Activated CD4-positive, alpha-beta T cell treated with anti-CD3 and anti-CD28 coated beads, Interleukin-2, Interleukin-6, amounts not matched to agents 100 ng/mL and 50 ng/mL, durations not matched to agents 16 hours and 8 hours (primary cell): ENCODE measurements around the gene ZDHHC22.
A peak's percentile ranks its signal among the peaks of the same experiment; 100 is the strongest.
"Not testable (repeated sequence)": the region's sequence is repeated elsewhere in the genome, so short reads cannot be mapped to it uniquely, and the experiment has no call there.

ENCODE experiments used
- DNase-seq: peaks from one replicate; pipeline ENCODE4 v3.0.0-alpha.2; 2020

ZDHHC22 gene, protein sequence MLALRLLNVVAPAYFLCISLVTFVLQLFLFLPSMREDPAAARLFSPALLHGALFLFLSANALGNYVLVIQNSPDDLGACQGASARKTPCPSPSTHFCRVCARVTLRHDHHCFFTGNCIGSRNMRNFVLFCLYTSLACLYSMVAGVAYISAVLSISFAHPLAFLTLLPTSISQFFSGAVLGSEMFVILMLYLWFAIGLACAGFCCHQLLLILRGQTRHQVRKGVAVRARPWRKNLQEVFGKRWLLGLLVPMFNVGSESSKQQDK

DNA sequence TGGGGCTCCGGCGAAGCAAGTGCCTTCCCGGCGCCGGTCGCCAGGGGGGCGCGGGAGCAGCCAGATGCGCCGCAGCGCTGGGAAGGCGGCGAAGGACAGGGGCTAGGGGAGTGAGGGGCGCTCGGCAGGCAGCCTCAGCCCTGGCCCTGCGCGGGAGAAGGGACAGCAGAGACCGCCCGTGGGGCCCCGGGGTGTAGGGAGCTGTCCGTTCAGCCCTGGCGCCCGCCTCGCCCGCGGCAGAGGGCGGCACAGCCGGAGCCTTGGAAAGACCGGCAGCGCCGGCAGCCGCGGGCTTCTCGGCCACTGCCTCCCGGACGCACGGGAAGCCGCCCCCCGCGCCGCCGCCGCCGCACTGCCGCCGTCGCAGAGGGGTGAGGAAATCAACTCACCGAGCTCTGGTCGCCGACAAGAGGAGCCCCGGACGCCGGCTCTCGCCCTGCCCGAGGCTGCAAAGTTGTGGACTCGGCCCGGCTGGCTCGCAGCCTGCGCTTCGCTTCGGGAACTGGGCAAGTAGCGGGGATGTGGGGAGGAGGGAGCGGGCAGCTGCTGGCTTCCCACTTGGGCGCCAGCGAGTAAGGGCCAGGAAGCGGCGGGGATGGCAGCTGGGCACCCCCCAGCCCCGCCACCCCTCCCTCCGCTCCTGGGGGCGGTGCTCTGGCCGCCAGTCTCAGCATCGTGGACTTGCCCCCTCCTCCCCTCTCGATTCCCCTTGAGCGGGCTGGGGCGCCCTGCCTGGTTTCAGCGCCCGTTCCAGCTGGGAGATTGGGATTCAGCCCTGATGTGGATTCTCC lies at the start of gene ZDHHC22:
TSS of gene ZDHHC22 (minus strand) at position 578 of the 791 bp plus-strand sequence. CDS start 2,053 bp downstream, outside the sequence.
- peak; percentile 32 for DNase-seq

DNA sequence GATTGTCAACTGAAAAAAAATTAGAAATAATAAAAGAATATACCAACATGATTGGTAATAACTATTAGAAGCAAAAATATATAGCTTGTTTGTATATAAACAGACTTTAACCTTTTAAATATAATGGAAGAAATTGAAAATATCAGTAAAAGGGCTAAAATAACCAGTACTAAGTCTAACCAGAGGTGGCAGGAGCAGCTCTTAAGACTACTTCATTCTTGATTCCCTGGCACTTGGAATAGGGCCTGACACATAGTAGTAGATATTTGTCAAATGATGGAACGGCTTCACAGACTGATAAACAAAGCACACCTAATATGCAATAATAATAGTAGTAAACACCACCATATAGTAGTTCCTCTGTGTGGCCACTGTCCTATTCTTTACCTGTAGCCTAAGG lies 49.4 kb upstream of the ZDHHC22 start:
- no peak for DNase-seq

GRCh38 chr14:77189479-77189878 lies 47.9 kb upstream of the ZDHHC22 start:
- no peak for DNase-seq

DNA sequence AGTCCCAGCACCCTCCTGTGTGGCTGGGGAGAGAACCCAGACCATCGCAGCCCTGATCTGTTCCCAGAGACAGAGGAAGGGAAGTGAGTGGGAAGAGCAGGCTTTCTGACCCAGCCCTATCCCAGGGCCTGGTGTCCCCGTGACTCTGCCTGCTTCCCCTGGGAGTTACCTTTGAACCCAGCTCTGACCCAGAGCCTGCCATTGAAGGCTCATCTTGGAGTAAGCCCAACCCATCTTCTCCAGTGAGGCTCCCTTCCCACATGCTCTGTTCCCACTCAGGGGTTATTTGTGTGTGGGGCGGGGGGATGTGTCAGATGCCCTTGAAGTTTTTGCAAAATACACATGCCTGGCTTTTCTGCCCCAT lies 46.0 kb upstream of the ZDHHC22 start:
- DNase-seq: no peak

- peak; percentile 16 for DNase-seq
Measured at GRCh38 chr14:77186911-77187648, 45.5 kb upstream of the ZDHHC22 start.

GRCh38 chr14:77185093-77185465 lies 43.5 kb upstream of the ZDHHC22 start:
- no peak for DNase-seq

DNA sequence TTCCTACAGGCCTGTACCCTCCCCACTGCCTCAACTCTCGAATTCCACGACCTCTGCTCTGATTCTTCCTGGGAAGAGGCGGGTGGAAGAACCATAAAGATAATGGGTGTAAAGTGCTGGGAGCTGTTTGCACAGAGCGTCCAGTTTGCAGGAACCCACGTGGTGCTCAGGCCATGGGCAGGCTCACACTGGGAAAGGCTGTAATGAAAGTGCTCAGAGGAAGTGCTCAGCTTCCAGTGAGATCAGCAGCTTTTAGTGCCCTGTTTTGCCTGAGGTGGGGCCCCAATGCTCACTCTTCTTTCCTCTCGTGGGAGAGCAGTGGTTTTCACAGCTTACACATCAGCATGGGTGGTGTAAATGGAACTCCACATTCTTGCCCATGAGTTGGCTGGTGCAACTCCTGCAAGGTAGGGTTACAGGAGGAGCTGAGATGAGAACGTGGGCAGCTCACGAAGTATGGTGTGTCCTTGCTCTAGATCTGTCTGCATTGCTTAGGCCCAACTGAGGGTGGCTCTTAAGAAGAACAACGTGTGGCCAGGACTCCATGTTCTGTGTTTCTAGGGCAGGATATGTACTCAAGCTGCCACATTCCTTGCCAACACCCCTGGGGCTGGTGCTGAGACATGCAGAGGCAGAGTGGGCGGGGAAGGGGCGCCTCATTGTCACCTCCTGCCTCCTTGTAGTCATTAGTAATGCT lies 43.0 kb upstream of the ZDHHC22 start:
- DNase-seq: peak; percentile 30

GRCh38 chr14:77183896-77184295 lies 42.3 kb upstream of the ZDHHC22 start:
- DNase-seq: no peak

DNA sequence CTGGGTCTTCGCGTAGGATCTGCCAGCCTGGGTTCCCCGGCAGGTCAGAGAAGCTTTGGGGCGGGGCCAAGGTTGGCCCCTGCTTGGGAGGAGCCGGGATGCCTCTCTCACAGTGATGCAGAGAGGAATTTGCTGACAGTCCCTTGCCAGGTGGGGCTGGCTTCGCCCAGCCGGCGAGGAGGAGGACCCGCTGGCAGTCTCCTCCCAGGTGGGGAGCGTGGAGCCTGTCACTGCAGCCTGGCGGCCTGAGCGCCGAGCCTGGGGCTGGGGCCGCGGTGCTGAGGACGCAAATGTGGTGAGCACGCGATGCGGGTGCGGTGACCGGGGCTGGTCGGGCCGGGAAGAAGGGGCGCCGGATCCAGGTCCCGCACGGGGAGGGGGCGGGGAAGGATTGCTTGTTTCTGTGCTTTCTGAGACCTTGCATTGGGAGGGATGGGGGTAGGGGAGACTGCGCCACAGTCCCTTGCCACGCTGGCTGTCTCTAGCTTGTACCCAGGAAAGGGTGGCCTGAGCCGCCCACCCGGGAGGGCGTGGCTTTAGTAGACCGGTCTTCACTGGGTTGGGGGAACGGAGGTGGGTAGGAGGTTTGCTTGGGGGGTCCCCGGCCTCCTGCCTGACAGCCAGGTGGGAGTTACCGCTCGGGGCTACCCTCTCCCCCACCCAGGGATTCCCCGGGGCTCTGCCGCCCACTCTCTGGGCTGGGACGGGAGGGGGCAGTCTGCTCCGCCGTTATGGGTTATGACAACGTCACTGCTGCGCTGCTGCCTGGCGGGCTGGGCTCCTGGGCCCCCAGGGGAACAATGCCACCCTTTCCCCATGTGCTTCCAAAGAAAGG lies 40.2 kb upstream of the ZDHHC22 start, which contains the start of gene TMEM63C:
TSS of gene TMEM63C (plus strand) at position 196 of the 835 bp plus-strand sequence. CDS start 37,016 bp downstream, outside the sequence.
- DNase-seq: peak; percentile 82

GRCh38 chr14:77180726-77181602 lies 39.4 kb upstream of the ZDHHC22 start:
- no peak for DNase-seq

DNA sequence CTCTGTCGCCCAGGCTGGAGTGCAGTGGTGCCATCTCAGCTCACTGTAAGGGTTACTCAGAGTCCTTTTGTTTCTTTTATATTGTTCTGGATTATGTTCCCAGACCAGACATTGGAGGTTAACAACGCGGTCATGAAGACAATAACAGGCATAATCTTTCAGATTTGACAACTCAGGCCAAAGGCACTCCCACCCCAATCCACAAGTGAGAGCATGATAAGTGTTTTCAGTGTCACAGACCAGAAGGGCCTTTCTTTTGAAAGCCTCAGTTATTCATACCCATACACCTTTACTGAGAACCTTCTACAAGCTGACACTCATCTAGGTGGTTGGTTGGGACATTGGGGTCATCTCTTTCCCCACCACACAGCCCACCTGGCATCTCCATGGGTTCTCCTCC lies 37.1 kb upstream of the ZDHHC22 start:
- DNase-seq: no peak

DNA sequence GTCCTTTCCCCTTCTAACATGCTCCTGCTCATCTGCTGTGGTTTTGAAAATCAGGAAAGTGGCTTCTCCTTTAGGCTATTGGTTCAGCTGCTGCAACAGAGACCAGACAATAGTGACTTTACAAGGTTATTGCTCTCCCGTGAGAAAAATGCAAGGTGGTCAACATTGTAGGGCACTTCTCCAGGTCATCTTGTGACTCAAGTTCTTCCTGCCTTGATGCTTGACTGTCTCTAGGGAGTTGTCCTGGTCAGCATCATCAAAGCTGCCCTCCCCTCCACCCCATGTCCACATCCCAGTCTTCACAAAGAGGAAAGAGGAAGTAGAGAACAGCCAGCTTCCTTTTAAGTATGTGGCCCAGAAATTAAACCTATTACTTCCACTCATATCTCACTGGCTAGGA lies 36.1 kb upstream of the ZDHHC22 start:
- DNase-seq: no peak

DNA sequence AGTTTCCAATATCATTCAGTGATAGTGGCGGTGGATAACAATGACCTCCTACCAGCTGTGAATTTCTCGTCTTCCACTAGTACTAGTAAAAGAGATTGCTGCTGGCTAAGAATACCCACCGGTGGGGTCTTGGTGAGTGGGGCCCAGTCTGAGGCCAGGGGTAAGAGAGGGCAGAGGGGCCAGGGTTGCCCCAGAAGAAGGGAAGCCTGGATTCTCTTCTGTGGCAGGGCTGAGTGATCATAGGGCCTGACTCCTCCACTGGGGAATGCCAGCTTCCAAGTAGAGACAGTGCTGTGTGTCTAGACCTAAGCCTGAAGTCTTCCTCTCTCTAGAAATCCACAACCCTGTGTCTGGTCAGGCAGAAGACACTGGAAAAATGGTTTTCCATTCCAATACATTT lies 34.3 kb upstream of the ZDHHC22 start:
- DNase-seq: no peak

GRCh38 chr14:77173911-77174617 lies 32.5 kb upstream of the ZDHHC22 start:
- not testable (repeated sequence) for DNase-seq

GRCh38 chr14:77172916-77173315 lies 31.3 kb upstream of the ZDHHC22 start:
- DNase-seq: no peak

- DNase-seq: no peak
Measured at GRCh38 chr14:77170045-77170444, 28.5 kb upstream of the ZDHHC22 start.

- DNase-seq: no peak
Measured at GRCh38 chr14:77161011-77161410, 19.4 kb upstream of the ZDHHC22 start.

DNA sequence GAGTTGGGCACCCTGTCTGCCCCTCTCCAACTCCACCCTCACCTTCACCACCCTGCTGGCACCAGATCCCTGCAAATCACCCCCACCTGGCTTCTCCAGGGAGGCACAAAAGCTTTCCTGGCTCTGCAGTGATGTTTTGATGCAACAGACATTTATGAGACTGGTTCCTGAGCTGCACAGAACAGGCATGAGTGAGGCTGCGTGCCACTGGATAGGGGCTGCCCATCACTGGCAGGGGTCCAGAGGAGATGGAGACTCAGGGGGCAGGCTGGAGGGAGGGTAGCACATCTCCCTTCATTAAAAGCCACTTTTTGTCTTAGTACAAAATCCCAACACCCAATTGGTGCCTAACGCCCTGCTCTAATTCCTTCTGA lies 17.3 kb upstream of the ZDHHC22 start:
- DNase-seq: no peak

DNA sequence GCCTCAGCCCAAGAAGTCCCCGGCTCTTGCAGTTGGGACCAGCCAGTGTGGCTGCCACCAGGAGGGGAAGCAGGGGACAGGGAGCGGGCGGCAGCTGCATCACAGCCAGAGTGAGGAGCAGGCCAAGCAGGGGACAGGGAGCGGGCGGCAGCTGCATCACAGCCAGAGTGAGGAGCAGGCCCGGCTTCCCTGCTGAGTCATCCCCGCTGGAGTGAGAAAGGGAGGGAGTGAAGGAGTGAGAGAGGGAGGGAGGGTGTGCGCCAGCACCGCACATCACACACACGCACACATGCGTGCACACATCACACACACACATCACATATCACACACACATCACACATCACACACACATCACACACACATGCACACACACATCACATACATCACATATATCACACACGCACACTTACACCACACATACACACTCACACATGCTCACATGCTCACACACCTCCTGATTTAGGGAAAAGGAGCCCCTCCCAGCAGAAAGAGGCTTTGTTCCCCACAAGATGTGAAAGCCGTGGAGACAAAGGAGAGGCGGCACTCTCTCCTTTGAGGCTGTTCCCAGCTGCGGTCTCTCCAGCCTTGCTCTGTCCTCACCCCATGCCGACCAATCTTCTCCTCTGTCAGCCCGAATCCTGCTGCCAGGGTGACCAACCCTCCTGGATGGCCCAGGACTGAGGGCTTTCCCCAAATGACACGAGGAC lies 16.7 kb upstream of the ZDHHC22 start:
- no peak for DNase-seq

DNA sequence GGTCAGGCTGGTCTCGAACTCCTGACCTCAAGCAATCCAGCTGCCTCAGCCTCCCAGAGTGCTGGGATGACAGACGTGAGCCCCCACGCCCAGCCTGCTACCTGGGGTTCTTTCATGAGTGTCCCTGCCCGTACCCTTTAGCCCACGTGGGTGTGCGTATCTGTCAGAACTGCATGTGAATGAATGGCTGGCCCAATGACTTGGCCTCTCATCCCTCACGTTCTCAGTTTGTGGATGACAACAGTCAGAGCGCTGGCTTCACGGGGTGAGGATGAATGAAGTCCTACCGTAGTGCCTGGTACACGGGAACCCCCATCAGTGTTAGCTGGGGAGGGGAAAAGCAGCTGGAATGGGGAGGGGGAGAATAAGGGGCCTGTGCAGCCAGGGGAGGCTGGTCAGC lies 16.1 kb upstream of the ZDHHC22 start:
- DNase-seq: no peak
